SU-DHL-6 (cell line): ENCODE results near the gene RPGR.

ENCODE experiments used
- EZH2phosphoT487 ChIP-seq: fragments of 200-600 bp; sonication (generic), shearing (Covaris generic); conservative IDR thresholded peaks from 2 replicates; pipeline ENCODE4 v1.6.1; 2018; ENCODE audit warnings: mild to moderate bottlenecking, antibody characterized with exemption, low read length, moderate library complexity, mixed read lengths
- TF ChIP-seq, protein P1 (sequence below): fragments of 200-600 bp; sonication (generic); IDR thresholded peaks from one replicate; pipeline ENCODE4 v1.5.1; 2017; ENCODE audit warnings: antibody characterized with exemption, mild to moderate bottlenecking, low read length, moderate library complexity; ENCODE audit not compliant: insufficient read depth, poor library complexity, severe bottlenecking

DNA sequence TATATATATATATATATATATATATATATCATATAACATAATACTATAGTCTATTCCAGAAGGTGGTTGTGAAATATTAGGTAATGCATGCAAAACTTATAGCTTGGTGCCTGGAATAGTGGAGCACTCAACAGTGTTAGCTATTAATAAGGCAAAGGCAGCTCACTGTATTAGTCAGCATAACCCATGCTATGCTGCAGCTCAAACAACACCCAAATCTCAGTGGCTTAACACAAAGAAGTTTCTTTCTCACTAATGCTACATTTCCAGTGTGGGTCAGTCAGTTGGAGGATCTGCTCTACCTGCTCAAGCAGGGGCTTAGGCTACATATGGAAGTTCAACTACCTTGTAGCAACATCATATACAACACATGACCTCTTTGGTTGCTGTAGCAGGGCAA lies 5.2 kb upstream of the RPGR start:
- TF ChIP-seq, protein P1, sequence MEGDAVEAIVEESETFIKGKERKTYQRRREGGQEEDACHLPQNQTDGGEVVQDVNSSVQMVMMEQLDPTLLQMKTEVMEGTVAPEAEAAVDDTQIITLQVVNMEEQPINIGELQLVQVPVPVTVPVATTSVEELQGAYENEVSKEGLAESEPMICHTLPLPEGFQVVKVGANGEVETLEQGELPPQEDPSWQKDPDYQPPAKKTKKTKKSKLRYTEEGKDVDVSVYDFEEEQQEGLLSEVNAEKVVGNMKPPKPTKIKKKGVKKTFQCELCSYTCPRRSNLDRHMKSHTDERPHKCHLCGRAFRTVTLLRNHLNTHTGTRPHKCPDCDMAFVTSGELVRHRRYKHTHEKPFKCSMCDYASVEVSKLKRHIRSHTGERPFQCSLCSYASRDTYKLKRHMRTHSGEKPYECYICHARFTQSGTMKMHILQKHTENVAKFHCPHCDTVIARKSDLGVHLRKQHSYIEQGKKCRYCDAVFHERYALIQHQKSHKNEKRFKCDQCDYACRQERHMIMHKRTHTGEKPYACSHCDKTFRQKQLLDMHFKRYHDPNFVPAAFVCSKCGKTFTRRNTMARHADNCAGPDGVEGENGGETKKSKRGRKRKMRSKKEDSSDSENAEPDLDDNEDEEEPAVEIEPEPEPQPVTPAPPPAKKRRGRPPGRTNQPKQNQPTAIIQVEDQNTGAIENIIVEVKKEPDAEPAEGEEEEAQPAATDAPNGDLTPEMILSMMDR: no peak
- no peak for TF ChIP-seq EZH2phosphoT487
